Left cardiac atrium (tissue), 4 donors: ENCODE measurements around the gene TUT1. TPM values are rescaled to one million over a fixed set of nuclear protein-coding genes. Genes with fewer than 3 reads are reported as not detected.
"Not testable (repeated sequence)": the region's sequence is repeated elsewhere in the genome, so short reads cannot be mapped to it uniquely, and the experiment has no call there.

Experiments used
- ATAC-seq, 2 donors: fragments of 200-7000 bp; cut with Tn5 transposase; one replicate each; pipeline ENCODE4 v1.9.1; 2020; ENCODE audit warnings: mild to moderate bottlenecking in 2 of 2, moderate library complexity in 2 of 2
- DNase-seq: peaks from one replicate; pipeline ENCODE4 v3.0.0-alpha.2; 2020
- intact Hi-C, 2 donors: fragments of 100-400 bp; cut with DNase I; formaldehyde crosslinking; loops; one replicate each; pipeline versions ENCODE4 v1.14.1 to v1.15.1; 2022 to 2023
- total RNA-seq, 2 donors: library from RNA; stranded (reverse); fragmentation: NEBNext Ultra II Directional; extraction: Animal tissue kit (Norgen Biotek cat#: 25700); gene quantifications; one replicate each; pipeline ENCODE4 v1.2.1, GENCODE V29; 2021
- donor health status: DM: no; HTN: yes; CAD: no.
- donor health status: DM: no; HTN: yes; CAD: no; lungs with severe emphysema.
- donor health status: DM: yes; HTN: yes; CAD: no.
- donor health status: Dilated cardiomyopathy.

The TUT1 gene
- total RNA-seq, 2 donors from 2014 or later, result 9.6 to 11.5 TPM

- intact Hi-C loops, ATAC-seq, DNase-seq: not testable (repeated sequence)
These were observed 6.0 kb downstream of the TUT1 start for GRCh38 chr11:62585356-62585755.

GRCh38 chr11:62581735-62582134, 9.6 kb downstream of the TUT1 start:
- DNase-seq, result peak; percentile 5
- ATAC-seq, intact Hi-C loops: not testable (repeated sequence)

- peak; percentile 8 for DNase-seq
- ATAC-seq, result no peak
- intact Hi-C loops, result no loop called here
These were observed 10.2 kb downstream of the TUT1 start for GRCh38 chr11:62580959-62581715.

DNA sequence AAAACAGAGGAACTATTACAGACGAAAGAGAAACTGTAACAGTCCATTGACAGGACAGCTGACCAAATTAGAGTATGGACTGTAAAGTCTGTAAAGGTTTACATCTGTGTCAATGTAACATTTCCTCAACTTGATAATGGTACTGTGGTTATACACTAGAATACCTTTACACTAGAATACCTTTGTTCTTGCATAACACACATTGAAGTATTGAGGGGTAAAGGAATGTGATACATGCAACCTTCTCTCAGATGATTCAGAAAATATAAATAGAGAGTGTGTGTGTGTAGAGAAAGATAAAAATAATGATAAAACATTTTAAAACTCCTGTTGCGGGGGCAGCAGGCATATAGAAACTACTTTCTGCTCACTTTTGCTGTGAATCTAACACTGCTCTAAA, 12.1 kb downstream of the TUT1 start:
- DNase-seq (no peak), ATAC-seq (no peak)
- intact Hi-C loops, result no loop called here

DNA sequence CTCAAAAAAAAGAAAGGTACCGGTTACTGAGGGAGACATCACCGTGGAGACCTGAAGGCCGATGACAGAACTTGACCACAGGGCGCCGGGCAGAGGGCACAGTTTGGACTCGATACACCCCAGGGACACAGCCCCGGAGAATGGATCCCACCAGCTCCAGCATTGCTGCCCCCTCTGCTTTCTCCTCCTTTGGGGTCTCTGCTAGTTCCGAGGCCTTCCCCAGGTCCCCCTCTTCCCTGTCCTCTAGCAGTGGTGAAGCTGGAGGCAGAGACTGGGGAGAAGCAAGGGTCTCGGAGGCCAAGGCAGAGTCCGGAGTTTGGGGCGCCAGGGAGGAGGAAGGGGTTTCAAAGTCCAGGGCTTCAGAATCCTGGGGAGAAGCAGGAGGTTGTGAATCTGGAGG, 12.8 kb downstream of the TUT1 start:
- ATAC-seq, result no peak
- peak; percentile 14 for DNase-seq
- intact Hi-C loops, result no loop called here

DNA sequence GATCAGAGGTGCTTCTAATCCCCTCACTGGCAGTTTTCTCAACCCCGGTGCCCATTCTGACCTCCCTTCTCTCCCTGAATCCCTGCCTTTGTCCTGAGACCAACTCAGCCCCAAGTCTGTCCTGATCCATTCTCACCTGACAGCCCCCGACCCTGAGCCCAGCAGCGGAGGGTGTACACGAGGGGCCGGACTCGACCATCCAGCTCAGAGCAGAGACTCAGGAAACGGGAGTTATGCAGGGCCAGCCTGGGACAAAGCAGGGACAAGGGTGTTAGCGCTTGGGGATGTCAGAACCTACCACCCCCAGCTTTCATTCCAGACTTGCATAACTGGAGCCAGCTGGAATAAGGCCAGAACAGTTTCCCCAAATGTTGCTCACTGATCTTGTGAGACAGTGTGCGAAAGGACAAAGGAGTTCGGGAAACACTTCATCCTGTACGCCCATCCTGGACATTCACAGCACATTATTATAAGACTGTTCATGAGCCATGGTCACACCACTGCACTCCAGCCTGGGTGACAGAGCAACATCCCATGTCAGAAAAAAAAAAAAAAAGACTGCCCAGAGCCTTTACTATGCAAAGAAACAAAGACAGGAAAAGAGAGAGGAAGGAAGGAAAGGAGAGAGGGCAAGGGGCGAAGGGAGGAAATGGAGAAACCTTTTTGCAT, 14.1 kb downstream of the TUT1 start:
- intact Hi-C loops, result no loop called here
- ATAC-seq (no peak), DNase-seq (peak; percentile 56)

DNA sequence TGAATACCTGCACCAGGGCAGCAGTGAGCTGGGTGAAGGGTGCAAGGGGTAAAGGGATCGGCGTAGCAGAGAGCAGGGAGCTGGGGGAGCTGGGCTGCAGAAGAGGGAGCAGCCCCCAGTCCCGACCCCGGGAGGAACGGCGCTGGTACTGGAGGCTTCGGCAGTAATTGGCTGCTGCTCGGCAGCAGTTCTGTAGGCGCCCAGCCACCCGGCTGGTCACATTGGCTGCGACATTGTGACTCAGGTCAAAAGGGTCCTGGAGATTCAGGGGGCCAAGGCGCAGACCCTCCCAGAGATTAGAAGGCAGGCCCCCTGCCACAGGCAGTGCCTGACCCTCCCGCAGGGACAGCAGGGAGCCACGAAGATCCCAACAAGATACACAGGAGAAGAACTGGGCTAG, 15.5 kb downstream of the TUT1 start:
- no peak for ATAC-seq
- intact Hi-C loops, result no loop called here
- DNase-seq, result peak; percentile 14

GRCh38 chr11:62575156-62575555, 16.2 kb downstream of the TUT1 start:
- no peak for ATAC-seq
- peak; percentile 29 for DNase-seq
- intact Hi-C loops, result no loop called here

DNA sequence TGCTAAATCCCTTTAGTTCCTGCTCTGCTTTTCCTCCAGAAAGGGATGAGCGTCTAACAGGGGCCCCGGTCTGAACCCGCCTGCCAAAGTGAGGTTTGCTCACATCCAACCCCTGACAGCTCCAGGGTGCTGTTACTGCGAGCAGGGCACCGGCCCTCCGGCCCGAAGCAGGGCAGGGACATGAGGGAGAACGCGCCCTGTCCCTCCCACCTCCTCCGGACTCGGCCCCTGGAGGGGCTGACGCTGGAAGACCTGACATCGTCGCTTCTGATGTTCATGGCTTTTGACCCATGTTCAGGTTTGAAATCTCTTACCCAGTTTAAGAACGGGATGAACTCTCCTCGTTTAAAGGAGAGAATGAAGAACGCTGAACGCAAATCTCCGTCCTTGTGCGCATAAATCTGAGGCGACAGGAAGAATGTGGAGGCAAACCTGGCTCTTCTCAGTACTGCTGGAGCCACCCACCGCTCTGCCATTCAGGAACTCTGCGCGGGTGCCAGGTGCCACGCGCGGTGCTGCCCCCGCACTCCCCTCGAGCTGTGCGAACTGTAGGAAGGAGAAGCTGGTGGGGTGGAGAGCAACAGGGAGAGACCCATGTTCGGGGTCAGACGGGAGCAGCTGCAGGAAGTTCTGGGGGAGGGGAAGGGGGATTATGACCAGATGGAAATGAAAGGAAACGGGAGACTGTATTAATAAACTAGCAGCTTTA, 16.8 kb downstream of the TUT1 start:
- DNase-seq (peak; percentile 28), ATAC-seq (peak; percentile 21 to 41)
- intact Hi-C loops, result no loop called here

- peak; percentile 96 to 98 for ATAC-seq
- intact Hi-C loops, result no loop called here
These were observed 17.5 kb downstream of the TUT1 start, which contains the start of gene EEF1G for GRCh38 chr11:62573592-62574362. Gene EEF1G, minus strand, starts transcription at chr11:62573891. Its CDS starts 49 bp downstream, at chr11:62573842.

GRCh38 chr11:62573006-62573591, 18.2 kb downstream of the TUT1 start:
- DNase-seq (peak; percentile 25), ATAC-seq (peak in 1 of 2 donors; percentile 3)
- intact Hi-C loops, result no loop called here

More at GRCh38 chr11:62573592-62574362, 17.5 kb downstream of the TUT1 start, which contains the start of gene EEF1G:
- DNase-seq, result peak; percentile 98

- ATAC-seq (no peak), DNase-seq (peak; percentile 17)
- intact Hi-C loops, result no loop called here
These were observed 18.9 kb downstream of the TUT1 start for GRCh38 chr11:62572431-62572830.

- intact Hi-C loops, ATAC-seq: not testable (repeated sequence)
These were observed 19.8 kb downstream of the TUT1 start for GRCh38 chr11:62571493-62571892.

GRCh38 chr11:62570903-62571302, 20.4 kb downstream of the TUT1 start:
- intact Hi-C loops, ATAC-seq, DNase-seq: not testable (repeated sequence)

More at GRCh38 chr11:62571493-62571892, 19.8 kb downstream of the TUT1 start:
- DNase-seq, result not testable (repeated sequence)

DNA sequence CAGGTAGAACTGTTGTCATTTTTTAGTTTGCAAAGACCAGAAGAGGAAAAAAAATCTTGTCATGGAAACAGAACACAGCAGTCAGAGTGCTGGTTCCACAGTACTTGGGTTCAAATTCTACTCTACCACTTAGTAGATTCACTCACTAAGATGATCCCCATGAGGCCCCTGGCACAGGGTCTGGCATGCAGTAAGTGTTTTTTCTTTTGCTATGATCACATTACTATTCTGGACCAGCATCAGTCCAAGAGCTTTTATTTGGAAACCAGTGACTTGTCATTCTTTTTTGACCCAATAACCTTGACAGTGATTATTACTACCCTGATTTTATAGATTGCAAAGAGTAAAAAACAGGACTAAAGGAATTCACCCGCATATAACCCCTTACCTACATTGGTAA, 21.7 kb downstream of the TUT1 start:
- intact Hi-C loops, result no loop called here
- DNase-seq, result no peak
- ATAC-seq, result no peak

DNA sequence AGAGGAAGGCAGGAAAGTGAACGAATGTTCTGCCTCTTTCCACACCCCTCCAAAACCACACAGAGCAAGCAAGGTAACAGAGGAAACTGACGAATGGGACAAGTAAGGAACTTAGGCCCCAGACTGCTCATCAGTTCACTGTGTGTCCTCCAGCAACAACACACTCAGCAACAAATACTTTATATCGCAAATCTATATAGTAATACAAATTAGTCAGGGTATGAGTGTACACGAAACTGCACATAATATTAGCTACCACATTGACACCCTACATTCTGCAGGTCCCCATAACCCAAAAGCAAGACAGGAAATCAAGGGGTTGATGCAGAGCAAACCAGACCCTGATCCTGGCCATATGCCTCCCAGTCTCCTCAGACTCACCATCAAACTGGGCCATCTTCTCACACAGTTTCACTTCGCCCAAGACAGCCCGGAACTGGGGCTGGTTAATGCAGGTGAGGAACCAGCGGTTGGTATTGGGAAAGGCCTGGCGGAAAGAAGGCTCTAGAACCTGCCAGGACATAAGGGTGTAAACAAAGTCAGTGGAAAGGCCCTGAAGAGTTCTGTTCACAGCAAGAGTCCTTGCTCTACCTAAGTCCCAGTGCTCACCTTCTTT, 24.2 kb downstream of the TUT1 start:
- intact Hi-C loops, result no loop called here
- ATAC-seq, result no peak
- DNase-seq, result no peak

- no peak for ATAC-seq
- DNase-seq, result peak; percentile 15
- intact Hi-C loops, result no loop called here
These were observed 25.1 kb downstream of the TUT1 start for GRCh38 chr11:62566247-62566646.

- intact Hi-C loops, result no loop called here
- no peak for ATAC-seq
- peak; percentile 7 for DNase-seq
These were observed 26.1 kb downstream of the TUT1 start for GRCh38 chr11:62565100-62565802.
